ENCODE results near the gene TIMP1.
"Not testable (repeated sequence)": the region's sequence is repeated elsewhere in the genome, so short reads cannot be mapped to it uniquely, and the experiment has no call there.

GRCh38 chrX:47603125-47603524, 20.9 kb downstream of the TIMP1 start:
- TF ChIP-seq POLR2A, CTCF (IDR thresholded peaks at IDR 0.05): not testable (repeated sequence)
